Measurements from ENCODE around the gene AMBRA1.

GRCh38 chr11:46514370-46514769, 79.5 kb downstream of the AMBRA1 start:
- TF ChIP-seq ZNF8 (CRISPR knock-in tag; IDR thresholded peaks at IDR 0.05) (no peak), ZC3H10 (CRISPR knock-in tag; IDR thresholded peaks at IDR 0.05) (no peak), SNAI2 (CRISPR knock-in tag; IDR thresholded peaks at IDR 0.05) (no peak), ISL1 (CRISPR knock-in tag; IDR thresholded peaks at IDR 0.05) (no peak), ZNF565 (CRISPR knock-in tag; conservative IDR thresholded peaks at IDR 0.05; ENCODE audit: low read depth) (no peak), ZFP30 (CRISPR knock-in tag; IDR thresholded peaks at IDR 0.05) (no peak), ZFP3 (CRISPR knock-in tag; IDR thresholded peaks at IDR 0.05) (no peak), CSRNP3 (CRISPR knock-in tag; IDR thresholded peaks at IDR 0.05) (no peak)
- TF ChIP-seq, protein P1, sequence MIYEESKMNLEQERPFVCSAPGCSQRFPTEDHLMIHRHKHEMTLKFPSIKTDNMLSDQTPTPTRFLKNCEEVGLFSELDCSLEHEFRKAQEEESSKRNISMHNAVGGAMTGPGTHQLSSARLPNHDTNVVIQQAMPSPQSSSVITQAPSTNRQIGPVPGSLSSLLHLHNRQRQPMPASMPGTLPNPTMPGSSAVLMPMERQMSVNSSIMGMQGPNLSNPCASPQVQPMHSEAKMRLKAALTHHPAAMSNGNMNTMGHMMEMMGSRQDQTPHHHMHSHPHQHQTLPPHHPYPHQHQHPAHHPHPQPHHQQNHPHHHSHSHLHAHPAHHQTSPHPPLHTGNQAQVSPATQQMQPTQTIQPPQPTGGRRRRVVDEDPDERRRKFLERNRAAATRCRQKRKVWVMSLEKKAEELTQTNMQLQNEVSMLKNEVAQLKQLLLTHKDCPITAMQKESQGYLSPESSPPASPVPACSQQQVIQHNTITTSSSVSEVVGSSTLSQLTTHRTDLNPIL (CRISPR knock-in tag; IDR thresholded peaks at IDR 0.05; ENCODE audit: low read depth): no peak

Measured in SK-N-SH treated with all-trans-retinoic acid at 6 μM for 48 hours (cell line).